K562 (cell line): ENCODE measurements around the gene SEPTIN6. TPM values are rescaled to one million over a fixed set of nuclear protein-coding genes. Genes with fewer than 3 reads are reported as not detected.
A peak's percentile ranks its signal among the peaks of the same experiment; 100 is the strongest.

Experiments used
- ATAC-seq: fragments of 200-7000 bp; cut with Tn5 transposase; 3 replicates; pipeline ENCODE4 v1.9.1; 2020; ENCODE audit warnings: moderate library complexity
- BruUV-seq: library from RNA; stranded (reverse); fragments of 400-500 nt; replicated peaks from 2 replicates; lab custom pipeline; 2021; lab: Mats Ljungman, UMichigan
- CTCF ChIA-PET: fragments of 300-600 bp; formaldehyde crosslinking; extraction: SDS; loops from one replicate; lab custom pipeline; 2021; ENCODE audit warnings: low intra/inter-chr PET ratio; lab: Yijun Ruan, JAX
- POLR2A ChIA-PET: fragments of 300-600, 350-650 bp; sonication (Branson Sonifier 250); formaldehyde crosslinking; extraction: SDS; loops from one replicate; lab custom pipeline; 2021; ENCODE audit warnings: antibody characterized with exemption, inconsistent platforms; lab: Yijun Ruan, JAX
- DNase-seq, 4 experiments: peaks; one replicate each; pipeline versions ENCODE4 v3.0.0 to v3.0.0-alpha.2; 2011 to 2018; ENCODE audit warnings: low spot score in 3 of 4, mixed read lengths in 3 of 4; ENCODE audit errors: extremely low read depth in 1 of 4
- FAIRE-seq: peaks from 2 replicates; lab custom pipeline; 2011; peaks lifted over from hg19 to GRCh38; lab: Jason Lieb, UNC
- H2AFZ ChIP-seq: 2 replicates; pipeline ENCODE4 v1.6.0; 2011; ENCODE audit warnings: low read depth, low read length, control low read depth, inconsistent platforms
- H3K27ac ChIP-seq: fragments of 200-600 bp; 3 replicates; pipeline ENCODE4 v1.8.0; 2011; ENCODE audit warnings: low read depth, mild to moderate bottlenecking, control low read depth, inconsistent platforms, low read length, moderate library complexity, mixed read lengths; ENCODE audit errors: extremely low read depth
- H3K27me3 ChIP-seq, 2 experiments: fragments of 300-600 bp in 1 of 2; 2 replicates in 1 of 2; 3 replicates in 1 of 2; pipeline versions ENCODE4 v1.6.0 to v1.8.0; 2011; ENCODE audit warnings: inconsistent platforms in 2 of 2, low read length in 2 of 2, mild to moderate bottlenecking in 1 of 2, mixed read lengths in 1 of 2, moderate library complexity in 1 of 2; ENCODE audit not compliant: control insufficient read depth in 2 of 2, insufficient read depth in 2 of 2
- H3K36me3 ChIP-seq: fragments of 300-600 bp; 3 replicates; pipeline ENCODE4 v1.8.0; 2011; ENCODE audit warnings: mild to moderate bottlenecking, low read length, inconsistent platforms; ENCODE audit not compliant: control insufficient read depth, insufficient read depth
- H3K4me1 ChIP-seq, 2 experiments: fragments of 200-600 bp in 1 of 2; replicated peaks in 1 of 2; 2 replicates in 1 of 2; 3 replicates in 1 of 2; pipeline versions ENCODE4 v1.5.1 to v1.8.0; 2011; ENCODE audit warnings: inconsistent platforms in 2 of 2, low read length in 2 of 2, mild to moderate bottlenecking in 1 of 2, mixed read lengths in 1 of 2, moderate library complexity in 1 of 2; ENCODE audit not compliant: control insufficient read depth in 2 of 2, insufficient read depth in 2 of 2
- H3K4me2 ChIP-seq: 2 replicates; pipeline ENCODE4 v1.6.1; 2011; ENCODE audit warnings: low read length, control low read depth, inconsistent platforms, mixed read lengths; ENCODE audit not compliant: insufficient read depth
- H3K4me3 ChIP-seq: fragments of 200-600 bp; sonication (generic), shearing (Covaris generic); 2 replicates; pipeline ENCODE4 v1.5.1; 2016; ENCODE audit warnings: control low read depth, inconsistent platforms
- H3K79me2 ChIP-seq: fragments of 200-600 bp; 3 replicates; pipeline ENCODE4 v1.8.0; 2011; ENCODE audit warnings: low read length, inconsistent platforms; ENCODE audit not compliant: control insufficient read depth, insufficient read depth
- H3K9ac ChIP-seq, 2 experiments: 2 replicates each; pipeline versions ENCODE4 v1.6.0 to v1.6.1; 2011; ENCODE audit warnings: low read depth in 2 of 2, low read length in 2 of 2, control low read depth in 1 of 2, inconsistent platforms in 1 of 2, mild to moderate bottlenecking in 1 of 2, mixed read lengths in 1 of 2; ENCODE audit not compliant: insufficient read depth in 1 of 2
- H3K9me1 ChIP-seq: one replicate; pipeline ENCODE4 v1.6.0; 2011; ENCODE audit warnings: inconsistent platforms, mild to moderate bottlenecking, low read length, moderate library complexity; ENCODE audit not compliant: control insufficient read depth, insufficient read depth
- H3K9me3 ChIP-seq: replicated peaks from 2 replicates; pipeline ENCODE4 v1.5.1; 2011; ENCODE audit warnings: low read depth, low read length, inconsistent platforms; ENCODE audit not compliant: control insufficient read depth, insufficient read depth
- H4K20me1 ChIP-seq: replicated peaks from 2 replicates; pipeline ENCODE4 v1.6.1; 2011; ENCODE audit warnings: low read length, inconsistent platforms, mixed read lengths; ENCODE audit not compliant: control insufficient read depth, insufficient read depth
- CBX8 ChIP-seq: fragments of 200-600 bp; sonication (generic); IDR thresholded peaks from 2 replicates; pipeline ENCODE4 v1.6.1; 2012; ENCODE audit warnings: borderline replicate concordance, mixed run types, low read depth, mild to moderate bottlenecking, moderate library complexity, mixed read lengths, low read length, control low read depth, inconsistent platforms; ENCODE audit not compliant: poor library complexity, severe bottlenecking; ENCODE audit errors: extremely low read depth
- CTCF ChIP-seq, 3 experiments: IDR thresholded peaks in 2 of 3; conservative IDR thresholded peaks in 1 of 3; 2 replicates each; pipeline ENCODE4 v1.5.1; 2011 to 2012; ENCODE audit warnings: low read length in 3 of 3, mild to moderate bottlenecking in 3 of 3, control low read depth in 2 of 3, improper control_type of control experiment in 1 of 3, inconsistent platforms in 1 of 3, low read depth in 1 of 3, mixed read lengths in 1 of 3, moderate library complexity in 1 of 3; ENCODE audit not compliant: insufficient read depth in 2 of 3
- ELF2 ChIP-seq: fragments of 250-450 bp; sonication (Bioruptor Pico); IDR thresholded peaks from 2 replicates; pipeline ENCODE4 v1.5.0; 2021; ENCODE audit warnings: mild to moderate bottlenecking
- FOXP1 ChIP-seq: sonication (generic); formaldehyde crosslinking; IDR thresholded peaks from 2 replicates; pipeline ENCODE4 v1.8.0; 2022; ENCODE audit warnings: mild to moderate bottlenecking, missing genetic modification reagents
- ZBTB17 ChIP-seq: fragments of 450-650 bp; formaldehyde crosslinking; IDR thresholded peaks from 2 replicates; pipeline ENCODE4 v1.4.0; 2020; ENCODE audit warnings: mild to moderate bottlenecking
- ZBTB33 ChIP-seq: sonication (generic); formaldehyde crosslinking; IDR thresholded peaks from 2 replicates; pipeline ENCODE4 v1.8.1; 2023; ENCODE audit warnings: mild to moderate bottlenecking, missing genetic modification reagents
- ZNF76 ChIP-seq: fragments of 250-450 bp; sonication (Bioruptor Pico); IDR thresholded peaks from 2 replicates; pipeline ENCODE4 v1.4.0; 2020; ENCODE audit warnings: mild to moderate bottlenecking, moderate library complexity, borderline replicate concordance
- WGBS: fragments of 100-300 bp; shearing (Covaris generic); methylation state at CpG from one replicate; pipeline ENCODE4 v1.1.6; 2016; ENCODE audit warnings: low coverage, mixed read lengths; ENCODE audit not compliant: insufficient coverage; ENCODE audit errors: missing lambda C conversion rate; 5-methylcytosine and 5-hydroxymethylcytosine counted together
- in situ Hi-C: fragments of 300-500 bp; cut with MboI; formaldehyde crosslinking; loops from 4 replicates; pipeline ENCODE4 v1.15.0; 2018; ENCODE audit warnings: inconsistent platforms, mixed read lengths
- intact Hi-C: fragments of 100-400 bp; cut with micrococcal nuclease; formaldehyde crosslinking; loops from 2 replicates; pipeline ENCODE4 v1.14.2; 2022
- polyA plus RNA-seq, 8 experiments: library from polyadenylated mRNA; depleted of rRNA in 4 of 8; stranded (reverse) in 5 of 8; unstranded in 3 of 8; fragments of >200 nt; fragmentation: Nextera tagmentation in 2 of 8; fragmentation: Illumina TruSeq in 1 of 8; extraction: Ambion mirVana in 2 of 8; extraction: Trizol in 1 of 8; gene quantifications; 2 replicates each; pipeline versions ENCODE4 v1.2.1 to v1.2.3, GENCODE V29; 2011 to 2014; ENCODE audit warnings: inconsistent platforms in 1 of 8, missing spikeins in 1 of 8
- total RNA-seq, 7 experiments: library from RNA; depleted of rRNA in 6 of 7; stranded (reverse); fragments of >200 nt in 6 of 7; fragmentation: Illumina TruSeq in 2 of 7; extraction: Trizol in 2 of 7; gene quantifications; 2 replicates each; pipeline versions ENCODE4 v1.2.1 to v1.2.3, GENCODE V29; 2011 to 2021; ENCODE audit warnings: low replicate concordance in 1 of 7

SEPTIN6 gene
- total and polyA plus RNA-seq, 9 of the 15 experiments (the other 6 are each of a cell fraction or from before 2014, with no cell fraction given) = 8.4 to 67.0 (median 37.8) TPM

DNA sequence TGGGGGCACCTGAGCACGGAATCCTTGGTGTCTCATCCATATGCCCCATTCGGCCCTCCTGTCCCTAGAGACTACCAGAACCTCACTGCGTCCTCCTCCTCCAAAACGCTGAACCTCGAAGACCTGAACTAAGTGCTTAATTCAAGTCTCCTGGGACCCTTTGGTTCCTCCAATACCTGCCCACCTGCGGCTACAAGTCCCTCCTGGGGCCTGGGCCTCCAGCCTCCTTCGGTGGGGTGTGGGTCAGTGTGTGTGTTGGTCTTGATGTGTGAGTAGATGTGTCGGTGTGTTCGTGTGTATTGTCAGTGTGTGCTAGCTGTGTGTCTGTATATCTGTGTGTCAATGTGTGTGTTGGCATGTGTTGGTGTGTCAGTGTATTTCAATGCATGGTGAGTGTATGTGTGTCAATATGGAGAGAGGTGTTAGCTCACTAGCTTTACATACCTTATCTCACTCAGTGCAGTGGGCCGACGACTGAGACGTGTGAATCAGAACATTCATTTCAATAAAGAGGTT, 2.6 kb upstream of the SEPTIN6 start:
- intact Hi-C loops = loop anchor here (5.0 kb wide), 1 partner anchor 37 kb away; no protein-coding TSS in a partner anchor

DNA sequence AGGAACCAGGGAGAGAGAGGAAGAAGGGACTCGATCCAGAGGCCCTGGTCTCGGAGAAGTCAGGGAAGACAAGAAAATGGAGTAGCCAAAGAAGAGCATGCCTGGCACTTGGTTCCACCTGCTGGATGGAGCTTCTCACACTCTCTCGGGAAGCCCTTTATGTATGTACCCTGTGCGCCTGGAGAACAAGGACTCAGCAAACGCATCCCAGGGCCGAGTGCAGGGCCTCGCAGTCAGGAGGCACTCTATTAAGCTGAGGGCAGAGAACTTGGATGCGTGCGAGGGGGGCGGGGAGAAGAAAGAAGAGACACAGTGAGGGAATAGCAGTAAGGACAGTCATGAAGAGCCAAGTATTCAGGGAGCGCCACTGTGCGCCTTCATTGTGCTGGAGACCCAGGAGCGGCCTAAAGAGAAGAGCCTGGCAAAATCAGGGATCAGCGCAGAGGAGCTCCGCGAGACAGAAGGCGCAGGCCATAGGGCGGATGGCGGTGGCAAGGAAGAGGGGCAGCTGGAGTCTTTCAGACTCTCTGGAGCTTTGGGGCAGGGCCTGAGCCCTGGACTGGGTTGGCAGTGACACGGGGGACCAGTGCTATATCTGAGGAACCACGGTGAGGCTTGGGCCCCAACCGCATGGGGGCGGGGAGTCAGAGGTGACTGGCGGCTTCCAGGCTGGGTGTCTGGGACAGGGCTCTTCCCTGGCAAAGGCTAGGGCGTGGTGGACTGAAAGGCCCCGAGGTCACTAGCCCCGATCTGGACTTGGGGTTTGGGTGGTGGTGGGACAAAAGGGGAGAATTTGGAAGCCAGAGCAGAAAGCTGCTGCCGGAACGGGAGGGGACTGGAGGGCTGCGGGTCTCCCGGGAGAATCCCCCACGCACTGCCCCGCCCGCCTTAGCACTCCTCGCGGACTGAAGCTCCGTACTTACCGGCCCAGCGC, 1.9 kb upstream of the SEPTIN6 start:
- no peak for ATAC-seq
- Histone ChIP-seq H3K9me3 (no peaks in the 10 kb centered on the region), H4K20me1 (no peaks in the 10 kb centered on the region), H3K9me1 (no peaks in the 10 kb centered on the region), H3K79me2 (peaks cover 30% of the 10 kb centered on the region), H3K4me2 (no peak overlapping the region), H3K27me3 (no peaks in the 10 kb centered on the region), H3K4me1 (peaks cover 8 to 22% of the 10 kb centered on the region in 2 experiments; a peak in 4 of 5 replicates), H2AFZ (no peak overlapping the region), H3K36me3 (no peaks in the 10 kb centered on the region), H3K27ac (no peak overlapping the region)
- POLR2A ChIA-PET = interaction anchor here (2.6 kb wide), 1 partner anchor 11 kb away, joined by 10 read pairs; no protein-coding TSS in a partner anchor
- in situ Hi-C loops = no loop called here
- CTCF ChIA-PET = no interaction called here
- 80% methylated on average over 10 of the region's 39 CpGs for WGBS
- no TSS peak for BruUV-seq
- TF ChIP-seq FOXP1 (CRISPR knock-in tag) = no peak
- peak in 1 of 3 experiments; percentile 21; a peak in 1 of 6 replicates for TF ChIP-seq CTCF (IDR thresholded peaks at IDR 0.05 in 2 of 3, conservative IDR thresholded peaks at IDR 0.05 in 1 of 3; ENCODE audit: insufficient read depth in 2 of 3, low read depth in 1 of 3, low read length in 3 of 3)
- peak; percentile 74 for TF ChIP-seq ZBTB33 (CRISPR knock-in tag)
- TF ChIP-seq, all 486 proteins: peak for 2
- intact Hi-C loops = loop anchor here (5.0 kb wide), 2 partner anchors 37 to 88 kb away; partner anchors contain the start of gene NKRF
- H3K4me3 ChIP-seq = no peak overlapping the region
- H3K9ac ChIP-seq = peak overlapping the region in 1 of 2 experiments; percentile 52; a peak in 1 of 4 replicates
- DNase-seq (no peak), FAIRE-seq (no peak)

More for the DNA sequence above, 2.6 kb upstream of the SEPTIN6 start:
- H3K4me3 ChIP-seq = no peak overlapping the region
- H3K9me3 ChIP-seq = no peaks in the 10 kb centered on the region
- BruUV-seq = no TSS peak
- no peak overlapping the region for H2AFZ ChIP-seq
- H3K36me3 ChIP-seq = no peaks in the 10 kb centered on the region
- H3K27me3 ChIP-seq = no peaks in the 10 kb centered on the region
- in situ Hi-C loops = no loop called here
- ATAC-seq (no peak), FAIRE-seq (no peak)
- no peaks in the 10 kb centered on the region for H4K20me1 ChIP-seq
- H3K4me1 ChIP-seq = peaks cover 8 to 22% of the 10 kb centered on the region in 2 experiments; a peak in 4 of 5 replicates
- WGBS = 57% methylated on average over 9 of the region's 12 CpGs
- H3K9me1 ChIP-seq = no peaks in the 10 kb centered on the region
- CTCF ChIA-PET = interaction anchor here (0.6 kb wide), 1 partner anchor 16 kb away, joined by 3 read pairs; no protein-coding TSS in a partner anchor
- TF ChIP-seq ZBTB17 = no peak
- no peak for TF ChIP-seq CBX8
- no peak for TF ChIP-seq ZNF76
- no peak for TF ChIP-seq ELF2 (CRISPR knock-in tag)
- TF ChIP-seq, all 486 proteins: peak for 0
- Histone ChIP-seq H3K9ac (peak overlapping the region in 1 of 2 experiments; percentile 52; a peak in 1 of 4 replicates), H3K27ac (no peak overlapping the region), H3K4me2 (no peak overlapping the region), H3K79me2 (peaks cover 23% of the 10 kb centered on the region)
- DNase-seq = no peak
- POLR2A ChIA-PET = no interaction called here
